Nucleus accumbens (tissue), 56 donors: ENCODE data around the gene POU6F1.
"Not testable (repeated sequence)": the region's sequence is repeated elsewhere in the genome, so short reads cannot be mapped to it uniquely, and the experiment has no call there.

Source experiments
- DNase-seq, 56 donors: peaks; one replicate each; lab custom pipeline; 2025; lab: John Stamatoyannopoulos, UW

Gene POU6F1

DNA sequence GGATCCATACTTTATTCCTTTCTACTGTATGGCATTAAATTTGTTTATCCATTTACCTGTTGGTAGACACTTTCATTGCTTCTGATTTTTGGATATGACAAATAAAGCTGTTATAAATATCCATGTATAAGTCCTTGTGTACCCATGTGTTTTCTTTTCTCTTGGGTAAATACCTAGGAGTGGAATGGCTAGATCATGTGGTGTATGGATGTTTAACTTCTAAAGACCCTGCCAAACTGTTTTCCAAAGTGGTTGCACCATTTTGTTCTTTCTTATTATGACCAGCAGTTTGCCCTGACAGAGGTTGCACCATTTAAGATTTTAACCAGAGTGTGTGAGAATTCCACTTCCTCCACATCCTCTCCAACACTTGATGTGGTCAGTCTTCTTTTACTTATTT is 14.8 kb upstream of the POU6F1 start:
- no peak for DNase-seq

DNA sequence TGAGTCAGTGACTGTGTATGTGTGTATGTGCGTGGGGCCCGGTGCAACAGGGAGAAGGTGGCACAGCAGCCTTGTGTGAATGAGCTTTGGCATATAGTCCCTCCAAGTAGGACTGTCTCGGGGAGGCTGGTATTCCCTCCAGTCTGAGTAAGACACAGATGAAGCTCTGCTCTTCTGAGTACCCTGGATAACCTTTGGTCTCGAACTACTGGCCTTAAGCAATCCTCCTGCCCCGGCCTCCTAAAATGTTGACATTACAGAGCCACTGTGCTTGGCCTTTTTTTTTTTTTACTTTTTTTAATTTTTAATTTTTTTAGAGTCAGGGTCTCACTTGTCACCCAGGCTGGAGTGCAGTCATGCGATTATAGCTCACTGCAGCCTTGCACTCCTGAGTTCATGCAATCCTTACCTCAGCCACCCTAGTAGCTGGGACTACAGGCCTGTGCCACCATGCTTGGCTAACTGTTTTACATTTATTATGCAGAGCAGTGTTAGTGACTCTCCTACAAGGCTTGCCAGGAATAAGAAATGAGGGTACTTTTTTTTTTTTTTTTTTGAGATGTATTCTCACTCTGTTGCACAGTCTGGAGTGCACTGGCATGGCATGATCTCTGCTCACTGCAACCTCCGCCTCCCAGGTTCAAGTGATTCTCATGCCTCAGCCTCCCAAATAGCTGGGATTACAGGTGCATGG is 11.4 kb upstream of the POU6F1 start:
- DNase-seq, result no peak

DNA sequence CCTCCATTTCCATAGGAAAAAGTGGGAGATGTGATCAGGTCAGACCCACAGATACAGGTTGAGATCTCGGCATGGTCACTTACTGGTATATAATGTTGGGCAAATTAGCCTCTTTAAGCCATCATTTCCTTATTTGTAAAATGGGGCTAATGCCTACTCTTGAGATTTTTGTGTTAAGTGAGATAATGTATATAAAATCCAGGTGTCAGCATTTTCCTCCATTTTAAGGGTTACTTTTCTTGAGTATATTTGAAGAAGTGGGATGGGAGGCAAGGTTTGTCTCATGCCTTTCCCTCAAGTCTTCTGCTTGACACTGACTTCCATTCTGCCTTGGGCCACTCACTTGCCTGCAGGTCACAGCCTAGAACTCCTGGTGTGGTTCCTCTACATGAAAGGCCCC is 10.1 kb upstream of the POU6F1 start:
- DNase-seq, result no peak

DNA sequence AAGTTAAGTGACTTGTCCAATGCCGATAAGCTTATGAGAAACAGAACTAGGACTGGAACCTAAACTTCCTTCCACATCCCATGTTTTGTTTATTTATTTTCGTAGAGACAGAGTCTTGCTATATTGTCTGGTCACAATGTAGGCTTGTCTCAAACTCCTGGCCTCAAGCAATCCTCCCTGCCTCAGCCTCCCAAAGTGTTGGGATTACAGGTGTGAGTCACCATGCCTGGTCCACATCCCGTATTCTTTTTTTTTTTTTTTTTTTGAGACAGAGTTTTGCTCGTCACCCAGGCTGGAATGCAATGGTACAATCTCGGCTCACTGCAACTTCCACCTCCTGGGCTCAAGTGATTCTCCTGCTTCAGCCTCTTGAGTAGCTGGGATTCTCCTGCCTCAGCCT is 9.2 kb upstream of the POU6F1 start:
- not testable (repeated sequence) for DNase-seq

DNA sequence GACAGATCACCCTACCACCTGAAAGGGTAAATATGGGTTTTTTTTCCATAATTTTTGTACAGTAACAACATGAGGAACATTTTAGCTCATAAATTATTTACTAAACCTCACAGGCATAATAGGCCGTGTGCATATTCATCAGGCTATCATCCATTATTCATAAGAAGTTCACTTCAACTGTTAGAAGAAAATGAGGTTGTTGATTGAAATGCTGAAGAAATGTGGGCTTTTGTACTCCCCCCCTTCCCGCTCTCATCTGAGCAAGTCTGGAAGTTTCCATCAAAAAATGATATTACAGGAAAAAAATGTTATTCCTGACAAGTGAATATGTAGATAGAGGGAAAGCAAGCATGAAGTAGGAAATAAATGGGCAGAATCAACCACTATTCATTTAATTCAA is 7.9 kb upstream of the POU6F1 start:
- DNase-seq, result peak in 1 of 56 donors; percentile 6

DNA sequence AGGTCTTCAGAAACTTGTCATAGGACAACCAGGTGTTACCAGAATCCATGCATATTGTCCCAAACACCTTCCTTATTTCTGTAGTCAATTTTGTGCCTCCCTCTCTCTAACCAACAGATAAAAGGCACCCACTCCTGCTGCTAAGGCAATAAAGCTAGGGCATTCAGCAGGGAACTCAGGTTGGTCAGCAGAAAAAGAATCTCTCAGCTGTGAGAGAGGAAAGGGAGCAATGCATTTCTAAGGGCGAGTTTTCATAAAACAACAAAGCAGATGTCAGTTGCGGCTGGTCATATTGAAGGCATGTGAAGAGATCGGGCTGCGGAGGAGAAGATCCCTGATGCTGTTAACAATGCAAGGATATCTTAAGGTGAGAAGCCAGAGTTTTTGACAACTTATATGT is 7.4 kb upstream of the POU6F1 start:
- no peak for DNase-seq

DNA sequence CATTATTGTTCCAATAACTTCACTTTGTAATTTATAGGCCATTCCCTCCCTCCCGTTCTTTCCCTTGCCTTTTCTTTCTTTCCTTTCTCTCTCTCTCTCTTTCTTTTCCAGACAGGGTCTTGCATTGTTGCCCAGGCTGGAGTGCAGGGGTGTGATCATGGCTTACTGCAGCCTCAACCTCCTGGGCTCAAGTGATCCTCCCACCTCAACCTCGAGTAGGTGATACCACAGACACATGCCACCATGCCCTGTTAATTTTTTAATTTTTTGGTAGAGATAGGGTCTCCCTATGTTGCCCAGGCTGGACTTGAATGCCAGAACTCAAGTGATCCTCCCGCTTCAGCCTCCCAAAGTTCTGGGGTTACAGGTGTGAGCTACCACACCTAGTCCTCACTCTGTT is 6.8 kb upstream of the POU6F1 start:
- no peak for DNase-seq

DNA sequence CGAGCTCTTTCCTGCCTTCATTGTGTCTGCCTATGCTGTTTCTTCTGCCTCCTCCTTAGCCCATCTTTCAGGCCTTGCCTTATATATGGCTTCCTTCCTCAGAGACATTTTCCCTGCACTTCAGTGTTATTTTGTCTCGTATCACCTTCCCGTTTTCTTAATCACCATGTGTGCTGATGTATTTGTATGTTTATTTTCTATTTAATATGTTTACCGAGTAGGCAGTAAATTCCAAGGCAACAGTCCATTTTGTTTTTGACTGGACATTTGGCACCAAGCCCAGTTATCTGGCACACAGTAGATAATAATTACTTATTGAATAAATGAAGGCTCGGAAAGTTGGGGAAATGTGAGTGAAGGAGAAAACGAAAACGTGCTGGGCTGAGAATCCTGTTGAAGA is 4.6 kb upstream of the POU6F1 start:
- DNase-seq, result no peak

DNA sequence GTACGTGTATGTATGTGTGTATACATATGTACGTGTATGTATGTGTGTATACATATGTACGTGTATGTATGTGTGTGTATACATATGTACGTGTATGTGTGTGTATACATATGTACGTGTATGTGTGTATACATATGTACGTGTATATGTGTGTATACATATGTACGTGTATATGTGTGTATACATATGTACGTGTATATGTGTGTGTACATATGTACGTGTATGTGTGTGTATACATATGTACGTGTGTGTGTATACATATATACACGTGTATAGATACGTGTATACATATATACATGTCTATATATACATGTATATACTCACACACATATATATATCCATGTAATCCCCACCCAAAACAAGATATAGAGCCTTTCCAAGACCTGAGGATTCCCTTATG is 2.0 kb upstream of the POU6F1 start:
- not testable (repeated sequence) for DNase-seq

DNA sequence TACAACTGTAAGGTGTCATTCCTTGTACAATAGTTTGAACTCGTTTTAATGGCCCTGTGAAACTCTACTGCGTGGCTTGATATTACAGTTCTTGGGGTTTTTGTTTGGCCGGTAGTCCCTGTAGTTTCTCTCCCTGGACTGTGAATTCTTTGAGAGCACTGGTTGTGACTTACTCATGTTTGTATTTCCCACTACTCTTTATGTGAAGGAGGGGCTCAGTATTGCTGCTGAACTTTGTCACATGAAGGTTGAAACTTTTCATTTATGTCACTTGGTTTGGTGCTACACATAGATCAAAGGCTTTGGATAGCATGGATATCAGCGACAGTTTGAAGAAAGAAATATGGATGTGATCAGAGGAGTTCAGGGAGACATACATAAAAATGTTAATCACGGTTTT is 1.5 kb upstream of the POU6F1 start:
- DNase-seq, result no peak

DNA sequence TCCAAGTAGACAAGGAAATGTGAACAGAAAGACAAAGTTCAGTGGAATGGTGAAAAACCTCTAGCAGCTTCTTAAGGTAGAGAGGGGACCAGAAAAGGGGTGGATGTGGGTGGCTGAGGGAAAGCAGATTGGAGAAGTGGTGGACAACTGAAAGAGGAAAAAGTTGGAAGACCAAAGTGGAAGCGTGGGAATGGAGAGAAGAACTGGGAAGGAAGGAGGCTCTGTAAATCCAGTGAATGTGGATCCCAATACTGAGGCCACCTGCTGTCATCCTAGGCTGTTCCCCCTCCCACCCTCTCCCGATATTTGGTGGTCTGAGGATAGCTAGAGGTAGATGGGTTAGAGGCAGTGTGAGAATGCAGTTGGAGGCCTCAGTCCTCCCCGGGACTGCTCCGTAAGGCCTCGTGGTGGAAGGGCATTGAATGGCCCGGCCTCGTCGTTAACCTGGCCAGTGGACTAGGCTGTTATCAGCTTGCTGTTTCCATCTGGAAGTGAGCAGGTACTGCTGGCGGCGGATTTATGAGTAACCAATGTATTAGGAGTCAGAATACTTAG is 822 bp upstream of the POU6F1 start:
- DNase-seq, result no peak

DNA sequence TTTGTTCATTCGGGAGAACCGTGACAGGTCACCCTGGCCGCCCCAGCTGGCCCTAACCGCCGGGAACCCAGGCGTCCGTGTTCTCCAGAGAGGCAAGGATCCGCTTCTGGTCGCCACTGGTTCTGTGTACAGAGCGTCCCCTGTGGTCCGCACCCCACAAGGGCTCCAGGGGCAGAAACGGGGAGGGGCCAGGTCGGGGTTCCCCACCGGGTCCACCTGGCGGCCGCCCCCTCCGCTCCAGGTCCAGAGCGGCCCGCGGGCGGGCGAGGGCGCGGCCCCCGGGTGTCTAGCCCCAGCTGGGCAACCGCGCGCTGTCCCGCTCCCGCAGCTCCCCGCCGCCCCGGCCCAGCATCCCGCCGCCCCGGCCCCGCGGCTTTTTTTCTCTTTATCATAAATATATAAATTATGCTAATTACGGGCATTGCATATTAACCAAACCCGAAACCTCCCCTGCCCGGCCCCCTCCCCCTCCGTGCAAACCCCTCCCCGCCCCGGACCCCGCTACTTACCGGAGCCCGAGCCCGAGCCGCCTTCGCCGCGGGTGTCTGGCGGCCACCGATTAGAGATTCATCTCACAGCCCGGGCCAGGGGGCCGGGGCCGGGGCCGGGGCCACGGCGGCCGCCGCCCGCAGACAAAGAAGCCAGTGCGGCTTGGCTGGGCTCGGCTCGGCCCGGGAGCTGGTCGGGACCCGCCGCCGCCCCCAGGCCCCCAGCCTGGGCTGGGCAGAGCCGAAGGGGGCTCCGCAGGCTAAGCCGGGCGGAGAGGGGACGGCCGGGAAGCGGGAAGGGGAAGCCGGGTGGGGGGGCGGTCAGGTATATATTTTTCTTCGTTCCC is 512 bp downstream of the POU6F1 start:
- peak in 52 of 56 donors; percentile 22 to 86 (median 63) for DNase-seq

DNA sequence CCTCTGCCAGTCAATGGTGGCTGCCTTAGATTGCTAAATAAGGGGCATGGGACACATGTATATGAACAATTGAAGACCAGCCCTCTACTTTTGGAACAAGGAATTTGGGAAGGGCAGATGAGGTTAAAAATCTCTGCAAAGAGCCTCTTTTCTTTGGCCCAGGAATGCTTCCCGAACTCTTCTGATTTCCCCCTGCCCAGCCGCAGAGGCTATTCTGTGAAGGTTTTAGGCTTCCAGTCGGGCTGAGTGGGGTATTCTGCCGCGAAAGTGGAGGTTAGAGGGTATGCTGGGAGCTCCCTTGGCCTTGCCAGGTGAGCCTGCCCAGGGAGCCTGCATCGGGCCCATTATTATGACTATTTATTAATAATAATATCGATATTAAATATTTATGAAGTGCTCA is 1.2 kb downstream of the POU6F1 start:
- DNase-seq, result peak in 10 of 56 donors; percentile 35 to 69 (median 42)

DNA sequence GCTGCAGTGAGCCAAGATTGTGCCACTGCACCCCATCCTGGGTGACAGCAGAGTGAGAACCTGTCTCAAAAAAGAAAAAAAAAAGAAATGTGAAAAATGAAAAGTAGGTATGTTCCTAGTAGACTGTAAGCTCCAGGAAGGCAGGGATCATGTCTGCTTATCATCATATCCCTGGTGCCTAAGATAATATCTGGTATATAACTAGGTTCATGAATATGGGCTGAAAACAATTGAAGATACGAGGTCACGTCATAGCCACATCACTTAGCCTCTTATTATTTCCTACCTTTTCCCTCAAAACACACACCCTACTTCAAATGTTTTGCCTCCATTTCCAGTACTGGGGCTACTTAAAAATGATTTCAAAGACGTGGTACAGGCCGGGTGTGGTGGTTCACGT is 3.0 kb downstream of the POU6F1 start:
- DNase-seq, result no peak

DNA sequence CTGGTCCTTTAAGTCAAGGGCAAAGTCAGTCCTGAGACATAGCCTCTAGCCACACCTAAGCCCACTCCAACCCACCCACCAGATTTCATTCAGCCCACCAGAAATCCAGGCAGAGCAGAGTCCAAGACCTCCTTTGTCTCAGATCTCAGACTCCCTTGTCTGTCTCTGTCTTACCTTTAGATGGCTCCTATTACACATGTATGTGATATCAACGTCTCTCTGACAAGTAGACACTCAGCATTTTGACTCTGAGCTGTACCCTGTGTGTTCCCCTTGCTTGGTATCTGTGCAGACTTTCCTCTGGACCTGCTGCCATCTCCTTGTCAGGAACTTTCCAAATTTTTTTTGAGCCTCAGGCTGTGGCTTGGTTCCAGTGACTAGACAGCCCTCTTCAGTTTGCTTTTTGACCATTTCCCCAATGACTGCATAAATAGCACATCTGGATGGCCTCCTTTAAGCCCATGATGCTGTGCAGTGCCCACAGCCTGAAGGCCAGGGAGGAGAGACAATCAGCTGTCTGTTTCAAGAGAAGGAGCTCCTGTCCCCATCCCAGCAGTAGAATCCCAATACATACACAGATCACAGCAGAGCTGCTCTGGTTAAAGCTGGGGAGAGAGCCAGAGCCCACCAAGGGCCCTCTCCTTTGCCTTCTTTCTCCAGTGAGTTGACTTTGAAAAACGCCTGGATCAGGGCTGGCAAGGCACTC is 7.0 kb downstream of the POU6F1 start:
- peak in 46 of 56 donors; percentile 8 to 72 (median 42) for DNase-seq

DNA sequence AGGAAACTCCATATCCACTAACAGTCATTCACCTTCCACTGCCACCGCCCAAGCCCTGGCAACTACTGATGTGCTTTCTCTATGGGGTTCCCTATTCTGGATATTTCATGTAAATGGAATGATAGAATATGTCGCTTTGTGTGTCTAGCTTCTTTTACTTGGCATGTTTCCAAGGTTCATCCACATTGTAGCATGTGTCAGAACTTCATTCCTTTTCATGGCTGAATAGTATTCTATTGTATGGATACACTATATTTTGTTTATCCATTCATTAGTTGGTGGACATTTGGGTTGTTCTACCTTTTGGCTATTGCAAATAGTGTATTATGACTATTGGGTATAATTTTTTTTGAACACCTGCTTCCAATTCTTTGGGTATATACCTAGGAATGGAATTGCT is 8.6 kb downstream of the POU6F1 start:
- no peak for DNase-seq

DNA sequence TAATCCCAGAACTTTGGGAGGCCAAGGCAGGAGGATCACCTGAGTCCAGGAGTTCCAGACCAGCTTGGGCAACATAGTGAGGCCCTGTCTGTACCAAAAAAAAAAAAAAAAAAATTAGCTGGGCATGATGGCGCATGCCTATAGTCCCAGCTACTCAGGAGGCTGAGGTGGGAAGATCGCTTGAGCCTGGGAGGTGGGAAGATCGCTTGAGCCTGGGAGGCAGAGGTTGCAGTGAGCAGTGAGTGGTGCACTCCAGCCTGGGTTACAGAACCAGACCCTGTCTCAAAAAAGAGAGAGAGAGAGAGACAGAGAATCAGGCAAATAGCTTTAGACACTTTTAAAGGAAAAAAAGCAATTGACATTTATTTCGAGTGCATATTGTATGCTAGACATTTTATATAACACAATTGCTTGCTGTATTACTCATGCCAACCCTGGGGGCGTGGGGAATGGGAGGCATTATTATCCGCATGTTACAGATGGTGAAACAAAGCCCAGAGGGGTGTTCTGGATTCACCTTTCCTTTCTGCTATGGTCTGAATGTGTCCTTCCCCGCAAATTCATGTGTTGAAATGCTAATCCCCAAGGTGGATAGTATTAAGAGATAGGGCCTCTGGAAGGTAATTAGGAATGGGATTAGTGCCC is 9.7 kb downstream of the POU6F1 start:
- DNase-seq, result peak in 8 of 56 donors; percentile 5 to 47 (median 24)

DNA sequence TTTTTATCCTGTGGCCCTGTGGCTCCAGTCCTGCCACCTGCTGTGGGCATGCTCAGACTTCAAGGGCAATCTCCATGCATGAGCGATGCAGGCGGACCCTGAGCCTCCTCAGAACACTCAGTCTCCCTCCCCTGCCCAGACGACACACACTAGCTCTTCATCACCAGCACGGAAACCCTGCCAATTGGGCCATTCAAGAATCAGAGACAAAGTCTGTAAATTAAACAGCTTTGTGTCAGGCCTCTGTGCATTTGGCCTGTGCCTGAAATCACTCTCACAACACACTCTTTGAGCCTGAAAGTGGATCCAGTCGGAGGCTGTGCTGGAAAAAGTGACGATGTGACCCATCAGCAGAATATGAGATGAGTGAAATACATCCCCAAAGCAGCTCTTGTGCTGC is 12.5 kb downstream of the POU6F1 start:
- peak in 22 of 56 donors; percentile 7 to 45 (median 19) for DNase-seq

DNA sequence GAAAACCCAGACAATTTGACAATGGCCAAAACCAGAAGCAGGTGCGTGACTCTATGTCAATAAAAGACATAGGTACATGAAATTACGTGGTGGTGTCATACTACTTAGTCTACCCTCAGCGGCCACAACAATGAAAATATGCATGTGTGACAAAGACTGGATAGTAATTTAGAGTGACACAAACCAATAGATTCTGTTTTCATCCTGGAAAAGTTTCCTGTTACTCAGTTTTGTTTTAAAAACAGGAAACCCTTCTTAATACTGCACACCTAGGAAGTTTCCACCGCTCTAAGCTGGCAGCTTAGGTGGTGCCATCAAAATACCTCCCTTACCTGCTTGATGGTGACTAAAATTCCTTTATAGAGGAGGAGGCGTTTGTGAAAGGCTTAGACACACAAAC is 15.1 kb downstream of the POU6F1 start:
- no peak for DNase-seq

DNA sequence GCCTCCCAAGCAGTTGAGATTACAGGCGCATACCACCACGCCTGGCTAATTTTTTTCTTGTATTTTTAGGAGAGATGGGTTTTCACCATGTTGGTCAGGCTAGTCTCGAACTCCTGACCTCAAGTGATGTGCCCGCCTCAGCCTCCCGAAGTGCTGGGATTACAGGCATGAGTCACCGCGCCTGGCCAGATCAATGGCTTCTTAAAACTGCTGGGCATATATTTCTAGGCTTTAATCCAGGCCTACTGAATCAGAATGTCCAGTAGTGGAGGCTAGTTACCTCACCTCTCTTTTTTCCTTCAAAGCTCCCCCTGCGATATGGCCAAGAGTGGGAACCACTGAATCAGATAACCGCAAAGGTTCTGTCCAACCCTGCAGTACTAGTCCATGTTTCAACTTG is 17.1 kb downstream of the POU6F1 start:
- no peak for DNase-seq

DNA sequence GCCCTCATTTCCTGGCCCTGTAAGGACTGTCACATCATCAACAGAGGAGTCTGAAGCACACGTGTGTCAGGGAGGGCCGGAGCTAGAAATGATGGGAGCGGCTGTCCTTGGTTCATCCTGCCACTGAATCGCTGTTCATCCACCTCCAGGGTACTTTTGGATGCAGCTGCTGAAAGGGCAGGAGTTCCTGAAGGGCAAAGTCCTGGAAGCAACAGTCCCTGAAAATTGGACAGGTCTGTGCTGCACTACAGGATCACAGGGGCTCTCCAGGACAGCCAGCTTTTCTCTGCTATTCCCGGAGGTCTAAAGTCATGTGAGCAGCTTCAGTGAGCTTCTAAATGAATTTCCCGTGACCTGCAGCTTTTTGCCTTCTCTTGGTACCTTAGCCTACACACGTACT is 17.7 kb downstream of the POU6F1 start:
- DNase-seq, result no peak
